Measurements from ENCODE around the gene SLC1A1.
"Not testable (repeated sequence)": the region's sequence is repeated elsewhere in the genome, so short reads cannot be mapped to it uniquely, and the experiment has no call there.

The SLC1A1 gene

DNA sequence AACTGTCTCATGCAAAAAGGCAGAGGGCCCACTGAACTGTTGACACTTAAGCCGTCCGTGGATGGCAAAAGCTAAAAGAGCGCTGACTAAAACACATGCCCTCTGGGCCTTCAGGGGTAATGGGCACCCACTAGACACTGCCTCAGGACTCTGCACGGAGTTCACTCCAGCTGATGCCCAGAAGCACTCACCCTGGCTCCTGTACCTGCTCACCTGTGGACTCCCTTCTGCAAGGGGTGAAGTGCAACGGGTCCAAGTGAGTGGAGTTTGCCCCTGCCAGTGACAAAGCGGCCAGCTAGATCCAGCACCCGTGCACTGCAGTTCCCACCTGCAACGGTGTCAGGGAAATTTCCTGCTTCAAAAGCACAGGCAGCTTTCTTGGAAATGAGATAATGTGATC, 50.2 kb downstream of the SLC1A1 start:
- in situ Hi-C loops (cut with MboI; ENCODE audit: low sequenced_read_pairs) = no loop called here

DNA sequence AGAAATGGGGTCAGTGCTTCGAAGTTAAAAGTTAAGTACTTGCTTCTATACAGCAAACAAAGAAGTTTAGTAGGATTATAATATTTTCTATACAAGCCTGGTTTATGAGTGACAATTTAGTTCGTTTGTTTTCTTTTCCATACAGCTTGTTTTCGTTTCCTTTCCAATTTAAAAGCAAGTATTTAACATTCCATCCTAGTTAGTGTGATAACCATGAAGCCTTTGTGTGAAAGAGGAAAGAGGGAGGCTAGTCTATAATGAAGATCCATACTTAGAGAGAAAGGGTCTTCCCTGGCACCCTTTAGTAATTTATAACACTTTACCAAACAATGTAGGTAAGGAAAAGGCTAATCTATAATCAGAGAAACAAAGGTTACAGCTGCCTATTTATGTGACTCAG, 51.0 kb downstream of the SLC1A1 start:
- in situ Hi-C loops (cut with MboI; ENCODE audit: low sequenced_read_pairs) = no loop called here

DNA sequence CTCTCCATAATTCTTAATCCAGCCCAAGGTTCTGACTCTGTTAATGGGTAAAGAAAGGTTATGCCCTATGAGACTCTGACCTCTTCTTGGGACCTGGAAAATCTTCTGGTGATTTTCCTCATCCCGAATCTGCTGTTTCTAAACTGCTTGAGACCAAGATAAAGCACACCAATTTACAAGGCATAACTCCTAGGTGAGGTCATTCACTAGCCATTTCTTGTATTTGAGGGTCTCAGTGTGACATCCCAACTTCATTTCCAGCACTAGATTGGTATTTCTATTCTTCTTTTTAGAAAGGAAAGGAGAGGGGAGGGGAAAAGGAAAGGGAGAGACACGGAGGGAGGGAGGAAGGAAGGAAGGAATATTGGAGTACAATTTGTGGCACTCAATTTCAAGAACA, 51.6 kb downstream of the SLC1A1 start:
- in situ Hi-C loops (cut with MboI; ENCODE audit: low sequenced_read_pairs) = no loop called here

DNA sequence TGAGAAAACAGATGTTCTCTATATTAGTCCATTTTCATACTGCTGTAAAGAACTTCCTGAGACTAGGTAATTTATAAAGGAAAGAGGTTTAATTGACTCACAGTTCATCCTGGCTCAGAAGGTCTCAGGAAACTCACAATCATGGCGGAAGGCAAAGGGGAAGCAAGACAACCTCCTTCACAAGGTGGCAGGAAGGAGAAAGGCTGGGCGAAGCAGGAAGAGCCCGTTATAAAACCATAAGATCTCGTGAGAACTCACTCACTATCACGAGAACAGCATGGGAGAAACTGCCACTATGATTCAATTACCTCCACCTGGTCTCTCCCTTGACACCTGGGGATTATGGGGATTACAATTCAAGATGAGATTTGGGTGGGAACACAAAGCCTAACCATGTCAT, 54.4 kb downstream of the SLC1A1 start:
- in situ Hi-C loops (cut with MboI; ENCODE audit: low sequenced_read_pairs) = not testable (repeated sequence)

DNA sequence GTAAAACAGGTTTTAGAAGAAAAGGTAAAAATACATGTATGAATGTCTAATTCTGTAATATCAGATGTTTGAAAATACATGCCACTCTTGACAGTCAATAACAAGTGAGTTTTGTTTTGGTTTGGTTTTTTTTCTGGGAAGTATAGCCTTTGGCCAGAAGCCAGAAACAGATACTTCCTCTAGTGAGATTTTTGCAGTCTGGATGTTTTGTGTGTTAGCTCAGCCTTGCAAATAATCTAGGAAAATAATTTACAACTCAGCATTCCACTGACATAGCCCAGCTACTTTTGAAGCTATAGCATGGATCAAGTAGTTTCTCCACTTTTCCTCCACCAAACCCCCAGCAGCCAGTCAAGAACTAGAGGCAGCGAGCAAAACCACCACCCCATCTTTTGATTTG, 56.7 kb downstream of the SLC1A1 start:
- in situ Hi-C loops (cut with MboI; ENCODE audit: low sequenced_read_pairs) = no loop called here

DNA sequence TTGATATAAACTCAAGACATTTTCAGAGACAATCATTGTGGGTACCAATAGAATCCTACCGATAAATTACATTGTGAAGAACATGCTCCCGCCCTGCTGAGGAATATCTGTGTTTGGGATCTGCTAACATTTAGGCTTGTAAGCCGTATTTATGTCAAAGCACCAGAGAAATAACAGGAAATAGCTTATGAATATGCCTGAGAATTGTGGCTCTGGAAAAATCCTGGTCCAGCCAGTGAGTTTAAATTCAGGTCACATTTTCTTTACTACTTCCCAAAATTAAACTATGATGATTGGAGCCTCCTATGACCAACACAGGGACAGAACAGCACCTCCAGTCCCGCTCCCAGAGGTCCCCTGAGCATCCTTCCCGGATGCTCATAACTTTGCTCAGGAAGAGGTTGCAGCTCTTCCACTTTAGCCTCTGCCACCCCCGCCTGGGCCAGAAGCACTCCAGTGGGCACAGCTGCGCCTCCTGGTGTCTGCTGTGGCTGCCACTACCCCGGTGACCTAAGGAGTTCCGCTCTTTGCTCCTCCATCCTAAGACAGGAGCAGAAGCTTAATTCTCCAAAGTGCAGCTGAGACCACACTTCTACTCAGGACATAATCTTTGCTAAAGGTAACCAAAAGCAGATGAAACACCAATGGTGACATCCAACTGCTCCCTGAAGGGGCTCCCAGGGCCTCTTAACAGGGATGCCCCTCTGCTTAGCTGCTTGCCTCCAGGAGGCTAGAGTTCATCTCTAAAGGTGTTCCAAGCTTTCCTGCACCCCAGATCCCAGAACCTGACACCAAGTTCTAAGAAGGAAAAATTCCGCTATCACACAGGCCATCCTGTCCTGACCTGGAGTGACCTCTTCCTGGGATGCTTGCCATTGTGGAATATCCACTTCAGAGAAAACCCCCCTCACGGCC, 58.8 kb downstream of the SLC1A1 start:
- in situ Hi-C loops (cut with MboI; ENCODE audit: low sequenced_read_pairs) = no loop called here

DNA sequence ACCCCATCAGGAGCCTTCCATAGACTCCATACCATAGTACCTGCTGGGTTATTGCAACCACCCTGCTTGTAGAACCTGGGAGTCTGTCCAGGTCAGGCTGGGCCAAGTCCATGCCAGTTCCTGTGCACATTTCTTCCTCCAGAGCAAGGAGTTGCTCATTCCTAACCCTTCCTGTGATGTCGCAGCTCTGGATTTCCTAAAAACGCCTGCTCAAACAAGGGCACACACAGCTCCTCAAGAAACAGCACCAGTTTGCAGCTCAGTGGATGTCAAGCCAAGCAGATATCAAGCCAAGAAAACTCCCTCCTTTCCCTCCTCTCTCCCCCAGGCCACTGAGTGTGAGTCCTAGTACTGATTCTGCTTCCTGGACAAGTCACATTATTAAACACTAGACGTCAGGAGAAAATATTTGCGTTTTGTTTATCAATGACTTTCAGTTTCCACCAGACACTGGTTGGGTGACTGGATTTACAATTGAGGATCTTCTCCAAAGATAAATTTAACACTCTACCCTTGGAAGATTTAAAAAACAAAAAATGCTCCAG, 59.6 kb downstream of the SLC1A1 start:
- in situ Hi-C loops (cut with MboI; ENCODE audit: low sequenced_read_pairs) = no loop called here

DNA sequence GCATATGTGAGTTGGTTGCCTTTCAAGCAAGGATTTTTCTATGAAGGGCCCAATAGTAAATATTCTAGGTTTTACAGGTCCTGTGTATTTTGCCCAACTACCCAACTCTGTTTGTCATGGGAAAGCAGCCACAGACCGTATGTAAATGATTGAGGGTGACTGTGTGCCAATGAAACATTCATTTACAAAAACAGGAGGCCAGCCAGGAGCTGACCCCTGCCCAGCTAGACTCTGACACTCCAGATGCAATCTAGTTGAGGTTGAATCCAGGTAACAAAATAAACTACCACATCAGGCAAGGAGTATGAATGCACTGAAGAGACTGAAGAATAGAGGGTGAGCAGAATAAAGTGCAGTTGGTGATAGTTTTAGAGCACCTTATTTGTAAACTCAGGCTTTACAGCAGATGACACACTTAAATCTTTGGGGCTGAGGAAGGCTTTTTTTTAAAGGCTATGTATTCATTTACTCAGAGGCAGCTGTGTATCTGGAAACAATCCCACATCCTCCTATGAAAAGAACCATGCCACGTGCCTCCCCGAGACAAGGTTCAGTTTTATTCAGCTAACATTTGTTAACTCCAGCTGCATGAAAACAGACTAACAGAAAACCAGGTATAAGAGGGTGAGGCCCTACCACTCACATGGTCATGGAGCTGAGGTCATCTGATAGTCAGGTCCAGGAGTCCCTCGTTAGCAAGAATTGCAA, 60.7 kb downstream of the SLC1A1 start:
- in situ Hi-C loops (cut with MboI; ENCODE audit: low sequenced_read_pairs) = no loop called here

DNA sequence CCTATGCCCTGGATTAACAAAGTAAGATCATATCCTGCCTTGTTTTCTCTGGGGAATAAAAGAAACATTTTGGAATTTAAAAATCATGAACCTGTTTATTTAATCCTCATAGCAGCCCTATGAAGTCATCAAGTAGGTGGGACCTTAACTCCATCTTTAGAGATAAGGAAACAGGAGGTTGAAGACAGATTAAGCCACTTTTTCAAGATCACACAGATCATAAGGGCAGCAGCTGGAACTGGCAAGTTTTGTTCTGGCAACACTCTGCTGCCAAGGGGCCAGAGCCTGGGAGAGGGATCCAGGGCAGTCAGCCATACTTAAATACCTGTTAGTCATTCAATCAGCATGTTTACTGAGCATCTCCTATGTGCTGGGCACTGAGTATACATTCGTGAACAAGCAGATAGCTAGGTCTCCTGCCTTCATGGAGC, 63.7 kb downstream of the SLC1A1 start:
- in situ Hi-C loops (cut with MboI; ENCODE audit: low sequenced_read_pairs) = no loop called here

DNA sequence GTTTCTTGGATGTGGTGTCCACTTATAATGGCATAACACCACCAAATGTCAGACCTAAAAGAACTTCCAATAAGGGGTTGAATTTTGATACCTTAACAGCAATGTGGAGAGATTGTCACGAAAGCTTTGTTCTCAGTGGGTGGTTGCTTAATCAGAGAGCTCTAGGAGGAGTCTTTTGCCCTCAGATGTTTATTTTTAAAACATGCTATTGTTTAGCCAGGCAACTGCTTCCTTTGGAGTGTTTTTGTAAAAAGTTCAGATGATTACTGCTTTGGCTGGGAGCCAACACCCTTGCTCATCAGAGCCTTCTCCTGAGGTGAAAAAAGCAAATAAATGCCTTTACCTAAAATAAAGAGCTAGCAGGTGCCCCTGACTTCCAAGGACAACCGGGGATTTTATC, 65.0 kb downstream of the SLC1A1 start:
- in situ Hi-C loops (cut with MboI; ENCODE audit: low sequenced_read_pairs) = no loop called here

DNA sequence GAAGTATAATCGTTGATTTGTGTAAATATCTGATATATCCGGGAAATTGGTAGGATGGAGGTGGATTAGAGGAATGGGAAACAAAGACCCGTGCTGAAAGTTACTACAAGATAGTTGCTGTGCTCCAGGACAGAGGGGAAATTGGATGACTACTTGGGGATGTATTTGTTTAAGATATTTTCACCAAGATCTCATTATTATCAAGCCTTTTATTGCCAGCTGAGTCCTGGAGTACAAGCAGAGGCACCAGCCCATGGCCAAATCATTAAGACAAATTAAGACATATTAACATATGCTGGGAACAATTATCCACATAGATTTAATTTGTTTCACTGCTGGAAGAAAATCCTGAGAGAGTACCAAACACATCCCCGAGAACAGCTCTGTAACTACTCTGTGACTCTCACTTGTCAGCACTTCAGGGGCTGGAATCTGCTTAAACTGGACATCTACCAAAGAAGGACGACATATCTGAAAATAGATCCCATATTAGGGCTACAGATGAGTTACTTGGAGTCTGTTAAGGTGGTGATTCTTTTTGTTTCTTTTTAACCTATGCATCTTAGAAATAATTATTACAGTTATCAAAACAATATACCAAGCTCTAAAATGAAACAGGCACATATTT, 68.2 kb downstream of the SLC1A1 start:
- in situ Hi-C loops (cut with MboI; ENCODE audit: low sequenced_read_pairs) = no loop called here

DNA sequence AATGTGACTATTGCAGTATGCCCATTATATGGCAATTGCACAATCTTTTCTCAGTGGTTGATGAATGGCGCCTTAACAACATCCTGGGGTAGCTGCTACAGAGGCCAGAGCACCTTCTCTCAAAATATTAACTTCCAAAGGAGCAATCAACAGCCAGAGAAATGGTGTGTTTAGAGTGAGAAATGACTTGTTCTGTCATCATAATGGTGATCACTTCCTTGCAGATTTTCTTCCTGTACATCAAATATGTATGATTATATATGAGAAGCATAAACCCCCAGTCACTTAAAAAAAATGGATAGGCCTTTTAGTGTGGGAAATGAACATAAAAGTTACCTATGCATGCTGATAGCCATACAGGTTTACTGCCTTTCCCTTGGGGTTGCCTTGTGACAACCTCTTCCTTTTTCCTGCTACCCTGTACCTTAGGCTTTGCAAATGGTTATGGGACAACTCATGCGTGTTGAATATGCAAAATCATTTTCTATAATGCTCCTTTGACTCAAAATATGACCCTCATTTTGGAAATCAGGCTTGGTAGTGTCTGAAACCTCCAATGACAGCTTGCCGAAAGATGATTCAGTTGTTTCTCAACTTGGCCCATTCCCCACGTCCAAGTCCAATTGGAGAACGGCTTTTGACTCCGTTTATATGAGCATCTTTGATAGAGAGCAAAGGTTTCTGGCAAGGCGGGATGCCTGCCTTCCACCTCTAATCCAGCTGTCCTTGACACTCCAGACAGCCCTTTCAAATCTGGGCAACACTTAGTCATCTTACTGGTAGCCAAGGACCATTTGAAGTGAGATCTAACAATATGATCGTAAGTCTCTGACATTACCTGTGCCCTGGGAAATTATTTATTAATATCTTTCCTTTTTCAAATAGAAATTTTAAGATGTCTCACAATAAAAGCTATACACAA, 69.3 kb downstream of the SLC1A1 start:
- in situ Hi-C loops (cut with MboI; ENCODE audit: low sequenced_read_pairs) = no loop called here

DNA sequence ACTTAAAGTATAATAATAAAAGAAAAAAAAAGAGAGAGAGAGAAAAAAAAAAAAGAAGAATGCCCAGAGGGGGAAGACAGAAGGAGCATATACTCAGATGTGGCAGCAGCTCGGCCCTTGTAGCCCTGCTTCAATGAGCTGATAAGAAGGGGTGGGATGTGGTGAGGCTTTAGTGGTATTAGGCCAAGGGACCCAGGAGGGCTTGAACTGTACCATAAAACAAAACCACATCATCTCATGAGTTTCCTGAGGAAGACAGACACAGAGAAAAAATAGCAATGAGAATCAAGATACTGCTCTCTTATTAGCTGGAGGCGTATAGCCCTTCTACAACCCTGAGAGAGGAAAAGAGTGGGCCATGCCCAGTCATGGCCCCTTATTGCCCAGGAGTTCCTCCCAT, 72.8 kb downstream of the SLC1A1 start:
- in situ Hi-C loops (cut with MboI; ENCODE audit: low sequenced_read_pairs) = no loop called here

DNA sequence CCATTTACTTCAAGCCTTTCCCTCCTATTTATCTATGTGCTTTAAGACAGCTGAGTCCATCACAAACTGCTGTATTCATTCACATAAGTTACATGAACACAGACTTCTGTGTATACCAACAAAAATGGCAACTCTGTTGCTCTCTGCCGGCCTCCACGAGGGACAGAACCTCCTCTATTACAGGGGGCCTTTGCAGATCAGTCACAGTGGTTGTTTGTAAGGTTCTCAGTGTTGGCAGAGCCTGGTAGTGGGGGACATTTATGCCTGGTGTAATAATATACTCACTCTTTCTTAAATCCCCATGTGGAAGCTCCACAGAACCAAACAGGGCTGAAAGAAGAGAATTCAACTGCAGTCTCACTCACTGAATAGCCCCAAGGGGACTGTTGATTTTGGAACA, 76.5 kb downstream of the SLC1A1 start:
- in situ Hi-C loops (cut with MboI; ENCODE audit: low sequenced_read_pairs) = no loop called here

DNA sequence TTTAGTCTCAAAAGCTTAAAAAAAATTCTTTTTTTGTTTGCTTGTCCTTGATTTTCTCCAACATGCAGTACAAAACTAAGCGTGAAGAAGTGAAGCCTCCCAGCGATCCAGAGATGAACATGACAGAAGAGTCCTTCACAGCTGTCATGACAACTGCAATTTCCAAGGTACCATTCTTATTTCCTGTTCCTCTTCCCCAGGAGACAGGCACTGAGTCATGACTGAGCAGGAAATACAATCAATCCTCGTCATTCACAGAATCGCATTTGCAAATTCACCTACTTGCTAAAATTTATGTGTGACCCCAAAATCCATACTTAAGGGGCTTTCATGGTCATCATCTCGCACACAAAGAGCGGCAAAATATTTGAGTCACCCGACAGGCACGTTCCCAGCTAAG, 77.3 kb downstream of the SLC1A1 start:
- in situ Hi-C loops (cut with MboI; ENCODE audit: low sequenced_read_pairs) = no loop called here

DNA sequence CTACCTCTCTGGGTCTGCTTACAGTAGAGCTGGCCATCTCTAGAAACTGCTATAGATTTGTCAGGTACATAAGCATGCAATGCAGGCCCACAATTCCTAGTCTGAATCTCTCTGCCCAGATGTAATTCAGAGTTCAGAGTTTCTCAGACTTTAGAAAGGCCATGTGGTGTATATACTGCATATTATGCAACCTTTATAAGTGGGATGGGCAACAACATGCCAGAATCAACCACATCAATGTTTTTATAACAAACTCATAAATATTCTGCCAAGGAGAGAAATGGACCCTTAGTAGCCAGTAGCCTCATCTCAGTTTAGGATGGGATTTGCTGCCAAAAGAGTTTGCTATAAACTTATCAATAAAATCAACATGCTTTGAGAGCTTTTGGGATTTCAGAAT, 78.8 kb downstream of the SLC1A1 start:
- in situ Hi-C loops (cut with MboI; ENCODE audit: low sequenced_read_pairs) = no loop called here

DNA sequence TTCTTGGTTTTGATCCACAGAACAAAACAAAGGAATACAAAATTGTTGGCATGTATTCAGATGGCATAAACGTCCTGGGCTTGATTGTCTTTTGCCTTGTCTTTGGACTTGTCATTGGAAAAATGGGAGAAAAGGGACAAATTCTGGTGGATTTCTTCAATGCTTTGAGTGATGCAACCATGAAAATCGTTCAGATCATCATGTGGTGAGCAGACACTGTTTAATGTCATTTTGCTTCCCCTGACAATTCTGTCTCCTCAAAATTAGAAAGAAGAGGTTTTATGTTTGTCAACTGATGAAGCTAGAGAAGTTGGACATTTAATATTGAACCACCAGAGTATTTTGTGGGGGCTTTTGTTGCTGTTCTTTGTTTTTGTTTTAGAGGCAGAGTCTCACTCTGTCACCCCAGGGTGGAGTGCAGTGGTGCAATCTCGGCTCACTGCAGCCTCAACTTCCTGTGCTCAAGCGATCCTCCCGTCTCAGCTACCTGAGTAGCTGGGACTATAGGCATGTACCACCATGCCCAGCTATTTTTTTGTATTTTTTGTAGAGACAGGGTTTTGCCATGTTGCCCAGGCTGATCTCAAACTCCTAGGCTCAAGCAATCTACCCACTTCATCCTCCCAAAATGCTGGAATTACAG, 82.0 kb downstream of the SLC1A1 start:
- in situ Hi-C loops (cut with MboI; ENCODE audit: low sequenced_read_pairs) = no loop called here

DNA sequence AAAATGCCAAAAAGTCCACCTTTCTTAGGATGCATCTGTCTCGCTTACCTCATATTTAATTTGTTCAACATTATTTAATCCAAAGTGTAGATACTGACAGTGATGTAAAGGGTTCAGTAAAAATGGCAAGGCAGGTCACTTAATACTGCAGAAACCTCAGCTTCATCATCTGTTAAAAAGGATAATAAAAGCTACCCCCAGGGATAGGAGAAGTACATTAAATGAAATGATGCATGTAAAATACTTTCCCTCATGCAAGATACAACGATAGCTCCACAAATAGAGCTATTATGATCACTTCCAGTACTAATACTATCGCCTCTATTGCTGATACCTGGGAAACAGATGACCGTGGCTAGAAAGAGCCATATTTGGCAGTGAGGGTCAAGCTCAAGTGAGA, 82.9 kb downstream of the SLC1A1 start:
- in situ Hi-C loops (cut with MboI; ENCODE audit: low sequenced_read_pairs) = no loop called here

DNA sequence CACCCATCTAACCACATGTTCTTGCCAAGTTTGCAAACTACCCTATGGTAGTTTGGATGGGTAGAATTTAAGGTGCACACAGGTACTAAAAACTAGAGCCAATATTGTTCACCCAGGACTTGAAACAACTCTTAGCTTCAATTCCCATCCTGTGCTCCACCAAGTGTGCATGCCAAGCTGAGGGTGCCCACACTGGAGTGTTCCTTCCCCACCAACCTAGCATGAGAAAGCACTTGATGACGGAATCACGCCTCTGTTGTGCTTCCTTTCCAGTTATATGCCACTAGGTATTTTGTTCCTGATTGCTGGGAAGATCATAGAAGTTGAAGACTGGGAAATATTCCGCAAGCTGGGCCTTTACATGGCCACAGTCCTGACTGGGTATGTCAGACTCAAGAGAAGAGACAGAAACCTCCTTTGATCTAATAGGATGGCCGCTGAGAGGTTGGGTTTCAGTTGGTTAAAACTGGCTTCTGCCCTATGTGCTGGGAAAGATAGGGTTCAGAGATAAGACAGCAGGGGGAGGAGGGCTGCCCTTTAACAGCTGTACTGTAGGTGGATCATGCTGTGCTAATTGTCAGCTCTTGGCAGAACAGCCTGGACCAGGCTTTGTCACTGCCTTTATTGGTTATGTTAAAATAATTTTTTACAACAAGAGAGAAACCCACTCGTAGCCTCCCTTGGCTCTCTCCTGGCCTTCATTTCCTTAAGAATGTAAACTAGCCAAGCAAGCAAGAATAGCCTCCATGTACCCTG, 83.5 kb downstream of the SLC1A1 start:
- in situ Hi-C loops (cut with MboI; ENCODE audit: low sequenced_read_pairs) = no loop called here
